HEK293 (cell line): ENCODE data around the gene PCSK9.

ENCODE experiments used
- CTCF ChIA-PET: fragments of 350-600 bp; formaldehyde crosslinking; extraction: SDS; loops from one replicate; lab custom pipeline; 2021; ENCODE audit warnings: antibody characterized with exemption; lab: Yijun Ruan, JAX
- POLR2A ChIA-PET: fragments of 300-600 bp; formaldehyde crosslinking; extraction: SDS; loops from one replicate; lab custom pipeline; 2020; ENCODE audit warnings: antibody characterized with exemption, inconsistent platforms; lab: Yijun Ruan, JAX
- H3K27ac ChIP-seq: fragments of 200-500 bp; sonication (Bioruptor generic); 2 replicates; pipeline ENCODE4 v1.5.1; 2014; ENCODE audit warnings: low read depth, low read length, control low read depth, inconsistent platforms; ENCODE audit errors: extremely low read depth
- H3K36me3 ChIP-seq, 2 experiments: fragments of 200-500 bp in 1 of 2; sonication (Bioruptor generic) in 1 of 2; 1 replicate in 1 of 2; 2 replicates in 1 of 2; pipeline ENCODE4 v1.5.1; 2014 to 2017; ENCODE audit warnings: inconsistent platforms in 2 of 2, low read length in 2 of 2; ENCODE audit not compliant: control insufficient read depth in 2 of 2, insufficient read depth in 1 of 2
- H3K4me1 ChIP-seq: fragments of 200-500 bp; sonication (Bioruptor generic); 2 replicates; pipeline ENCODE4 v1.5.1; 2014; ENCODE audit warnings: mild to moderate bottlenecking, low read length, inconsistent platforms; ENCODE audit not compliant: control insufficient read depth, insufficient read depth
- H3K4me3 ChIP-seq: 2 replicates; pipeline ENCODE4 v1.5.1; 2011; ENCODE audit warnings: low read depth, mild to moderate bottlenecking, control low read depth, low read length, moderate library complexity
- H3K9me3 ChIP-seq: fragments of 200-500 bp; sonication (Bioruptor generic); 2 replicates; pipeline ENCODE4 v1.5.1; 2014; ENCODE audit warnings: low read depth, low read length, inconsistent platforms; ENCODE audit not compliant: control insufficient read depth, insufficient read depth
- SCRT1 ChIP-seq: fragments of 450-650 bp; formaldehyde crosslinking; IDR thresholded peaks from 2 replicates; pipeline ENCODE4 v1.5.1; 2016; ENCODE audit warnings: missing biosample characterization, missing genetic modification characterization, borderline replicate concordance
- SP3 ChIP-seq: fragments of 450-650 bp; formaldehyde crosslinking; IDR thresholded peaks from 2 replicates; pipeline ENCODE4 v1.5.1; 2016; ENCODE audit warnings: missing biosample characterization, missing genetic modification characterization
- ZBTB17 ChIP-seq: fragments of 450-650 bp; formaldehyde crosslinking; IDR thresholded peaks from 2 replicates; pipeline ENCODE4 v1.5.1; 2016; ENCODE audit warnings: missing biosample characterization, missing genetic modification characterization
- ZBTB6 ChIP-seq: fragments of 450-650 bp; formaldehyde crosslinking; IDR thresholded peaks from 2 replicates; pipeline ENCODE4 v1.5.1; 2017; ENCODE audit warnings: missing biosample characterization, missing genetic modification characterization
- ZFHX2 ChIP-seq: fragments of 450-650 bp; formaldehyde crosslinking; conservative IDR thresholded peaks from 2 replicates; pipeline ENCODE4 v1.5.1; 2016; ENCODE audit warnings: missing biosample characterization, missing genetic modification characterization
- ZNF184 ChIP-seq: fragments of 450-650 bp; IDR thresholded peaks from 2 replicates; pipeline ENCODE4 v1.5.1; 2018; ENCODE audit warnings: missing biosample characterization, mild to moderate bottlenecking, missing genetic modification characterization
- ZNF221 ChIP-seq: fragments of 450-650 bp; formaldehyde crosslinking; IDR thresholded peaks from 2 replicates; pipeline ENCODE4 v1.5.1; 2017; ENCODE audit warnings: missing biosample characterization, missing genetic modification characterization, borderline replicate concordance
- ZNF223 ChIP-seq: fragments of 450-650 bp; formaldehyde crosslinking; IDR thresholded peaks from 2 replicates; pipeline ENCODE4 v1.5.1; 2016; ENCODE audit warnings: missing biosample characterization, missing genetic modification characterization
- ZNF501 ChIP-seq: fragments of 450-650 bp; formaldehyde crosslinking; IDR thresholded peaks from 2 replicates; pipeline ENCODE4 v1.5.1; 2016; ENCODE audit warnings: missing biosample characterization, missing genetic modification characterization
- ZNF510 ChIP-seq: fragments of 450-650 bp; formaldehyde crosslinking; IDR thresholded peaks from 2 replicates; pipeline ENCODE4 v1.5.1; 2018; ENCODE audit warnings: mild to moderate bottlenecking, missing genetic modification characterization, missing biosample characterization; ENCODE audit not compliant: insufficient replicate concordance
- ZNF518A ChIP-seq: fragments of 450-650 bp; formaldehyde crosslinking; conservative IDR thresholded peaks from 2 replicates; pipeline ENCODE4 v1.5.1; 2016; ENCODE audit warnings: low read depth, missing biosample characterization, missing genetic modification characterization
- ZNF549 ChIP-seq: fragments of 450-650 bp; IDR thresholded peaks from 2 replicates; pipeline ENCODE4 v1.5.1; 2018; ENCODE audit warnings: missing biosample characterization, missing genetic modification characterization, mild to moderate bottlenecking, inconsistent platforms, moderate library complexity
- ZNF560 ChIP-seq: fragments of 450-650 bp; formaldehyde crosslinking; IDR thresholded peaks from 2 replicates; pipeline ENCODE4 v1.5.1; 2017; ENCODE audit warnings: missing biosample characterization, missing genetic modification characterization, borderline replicate concordance
- ZNF600 ChIP-seq: fragments of 450-650 bp; formaldehyde crosslinking; IDR thresholded peaks from 2 replicates; pipeline ENCODE4 v1.5.1; 2016; ENCODE audit warnings: missing biosample characterization, missing genetic modification characterization
- ZNF664 ChIP-seq: fragments of 450-650 bp; formaldehyde crosslinking; IDR thresholded peaks from 2 replicates; pipeline ENCODE4 v1.5.1; 2016; ENCODE audit warnings: missing biosample characterization, missing genetic modification characterization
- ZNF707 ChIP-seq: fragments of 450-650 bp; formaldehyde crosslinking; IDR thresholded peaks from 2 replicates; pipeline ENCODE4 v1.5.1; 2016; ENCODE audit warnings: missing biosample characterization, missing genetic modification characterization
- ZNF76 ChIP-seq: fragments of 450-650 bp; formaldehyde crosslinking; IDR thresholded peaks from 2 replicates; pipeline ENCODE4; 2016; ENCODE audit warnings: low read depth, missing biosample characterization, missing genetic modification characterization, borderline replicate concordance
- ZSCAN23 ChIP-seq: fragments of 450-650 bp; formaldehyde crosslinking; IDR thresholded peaks from 2 replicates; pipeline ENCODE4 v1.5.1; 2016; ENCODE audit warnings: missing biosample characterization, missing genetic modification characterization

PCSK9 gene

GRCh38 chr1:55069280-55069679 lies 29.9 kb downstream of the PCSK9 start:
- ChIA-PET CTCF (interaction anchor here (1.2 kb wide), 1 partner anchor 211 kb away, joined by 3 read pairs; no protein-coding TSS in a partner anchor), POLR2A (no interaction called here)
- no peak for TF ChIP-seq ZNF76
- TF ChIP-seq ZNF549 = no peak
- no peak for TF ChIP-seq ZBTB17 (tag by site-specific recombination)
- no peak for TF ChIP-seq ZNF510
- no peak for TF ChIP-seq ZFHX2 (tag by site-specific recombination)
- no peak for TF ChIP-seq ZNF501 (tag by site-specific recombination)
- no peaks in the 10 kb centered on the region for H3K4me1 ChIP-seq
- H3K27ac ChIP-seq = no peak overlapping the region
- peaks cover 17 to 78% of the 10 kb centered on the region in 2 experiments for H3K36me3 ChIP-seq
- H3K4me3 ChIP-seq = no peak overlapping the region
- H3K9me3 ChIP-seq = no peaks in the 10 kb centered on the region

GRCh38 chr1:55070293-55071164 lies 31.2 kb downstream of the PCSK9 start:
- ChIA-PET CTCF (interaction anchor here (0.6 to 2.0 kb wide), 14 partner anchors 9 to 855 kb away, joined by 3 to 11 read pairs (median 4); no protein-coding TSS in a partner anchor), POLR2A (no interaction called here)
- H3K4me1 ChIP-seq = no peaks in the 10 kb centered on the region
- no peak overlapping the region for H3K27ac ChIP-seq
- peaks cover 23 to 89% of the 10 kb centered on the region in 2 experiments for H3K36me3 ChIP-seq
- TF ChIP-seq ZNF184 (tag by site-specific recombination) = no peak
- no peak for TF ChIP-seq ZNF707 (tag by site-specific recombination)
- no peak for TF ChIP-seq SCRT1 (tag by site-specific recombination)
- no peak for TF ChIP-seq ZNF223 (tag by site-specific recombination)
- TF ChIP-seq ZNF221 (tag by site-specific recombination) = no peak
- no peak for TF ChIP-seq ZNF518A (tag by site-specific recombination)
- TF ChIP-seq ZNF600 (tag by site-specific recombination) = no peak
- no peak for TF ChIP-seq ZSCAN23 (tag by site-specific recombination)
- TF ChIP-seq ZNF664 (tag by site-specific recombination) = no peak
- TF ChIP-seq ZBTB6 (tag by site-specific recombination) = no peak
- TF ChIP-seq SP3 = no peak
- no peak for TF ChIP-seq ZNF560 (tag by site-specific recombination)
- no peaks in the 10 kb centered on the region for H3K9me3 ChIP-seq
- no peak overlapping the region for H3K4me3 ChIP-seq
